GM19395 (cell line): ENCODE results near the gene ZNF668.

ENCODE experiments used
- ATAC-seq: cut with Tn5 transposase; IDR thresholded peaks from one replicate; pipeline ENCODE4 v1.9.1; 2021; ENCODE audit warnings: mild to moderate bottlenecking, moderate library complexity; ENCODE audit not compliant: unreplicated experiment

The ZNF668 gene

DNA sequence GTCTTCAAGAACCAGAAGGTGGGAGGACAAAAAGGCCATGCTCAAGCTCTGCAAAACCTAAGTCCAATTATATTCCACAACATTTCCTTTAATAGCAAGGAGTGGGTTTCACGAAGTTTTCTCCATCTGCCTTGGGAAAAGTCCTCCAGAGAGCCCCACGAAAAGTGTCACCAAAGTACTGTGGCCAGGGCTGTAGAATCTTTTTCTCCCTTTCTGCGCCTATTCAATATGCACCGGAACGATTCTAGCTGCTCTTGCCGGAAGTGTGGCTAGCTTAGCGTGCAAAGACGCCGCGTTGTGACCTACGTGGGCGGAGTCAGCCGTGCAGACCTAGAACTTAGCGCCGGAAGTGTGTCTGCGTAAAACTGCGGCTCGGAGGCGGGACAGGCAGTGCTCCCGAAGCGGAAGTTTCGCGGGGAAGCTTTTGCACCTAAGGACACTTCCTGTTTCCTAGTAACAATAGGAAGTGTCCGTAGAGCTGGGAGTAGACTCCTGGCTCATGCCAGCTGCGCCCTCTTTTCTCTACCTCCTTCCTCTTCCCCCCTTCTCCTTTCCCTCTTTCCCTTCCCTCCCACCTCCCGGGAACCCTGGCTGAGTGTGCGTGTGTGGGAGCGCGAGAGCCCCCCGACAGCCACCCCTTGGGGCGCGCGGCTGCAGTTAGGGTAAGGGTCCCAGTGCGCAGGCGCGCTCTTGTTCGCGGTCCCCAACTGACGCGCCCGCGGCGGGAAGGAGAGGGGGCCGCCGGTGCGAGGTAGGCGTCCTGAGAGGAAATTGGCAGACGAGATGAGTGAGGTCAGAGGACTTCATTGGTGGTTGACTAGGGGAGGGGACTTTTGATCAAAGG is at the start of gene ZNF668, which contains the start of gene ZNF646:
Gene ZNF668, minus strand, starts transcription at position 271 of the 844 bp plus-strand sequence. CDS start 9,781 bp downstream, outside the sequence.
Gene ZNF646, plus strand, starts transcription at position 453 of the 844 bp plus-strand sequence. CDS start 1,903 bp downstream, outside the sequence.
- peak; percentile 72 for ATAC-seq

DNA sequence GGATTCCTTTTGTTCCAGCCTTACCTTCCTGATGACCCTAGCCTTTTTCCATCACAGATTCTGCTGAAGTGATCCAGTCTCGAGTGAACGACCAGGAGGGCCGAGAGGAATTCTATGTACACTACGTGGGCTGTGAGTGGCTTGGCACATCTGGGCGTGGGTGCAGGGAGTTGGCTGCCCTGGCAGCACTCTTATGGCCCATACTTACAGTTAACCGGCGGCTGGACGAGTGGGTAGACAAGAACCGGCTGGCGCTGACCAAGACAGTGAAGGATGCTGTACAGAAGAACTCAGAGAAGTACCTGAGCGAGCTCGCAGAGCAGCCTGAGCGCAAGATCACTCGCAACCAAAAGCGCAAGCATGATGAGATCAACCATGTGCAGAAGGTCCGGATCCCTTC is 46.1 kb upstream of the ZNF668 start:
- ATAC-seq = no peak

DNA sequence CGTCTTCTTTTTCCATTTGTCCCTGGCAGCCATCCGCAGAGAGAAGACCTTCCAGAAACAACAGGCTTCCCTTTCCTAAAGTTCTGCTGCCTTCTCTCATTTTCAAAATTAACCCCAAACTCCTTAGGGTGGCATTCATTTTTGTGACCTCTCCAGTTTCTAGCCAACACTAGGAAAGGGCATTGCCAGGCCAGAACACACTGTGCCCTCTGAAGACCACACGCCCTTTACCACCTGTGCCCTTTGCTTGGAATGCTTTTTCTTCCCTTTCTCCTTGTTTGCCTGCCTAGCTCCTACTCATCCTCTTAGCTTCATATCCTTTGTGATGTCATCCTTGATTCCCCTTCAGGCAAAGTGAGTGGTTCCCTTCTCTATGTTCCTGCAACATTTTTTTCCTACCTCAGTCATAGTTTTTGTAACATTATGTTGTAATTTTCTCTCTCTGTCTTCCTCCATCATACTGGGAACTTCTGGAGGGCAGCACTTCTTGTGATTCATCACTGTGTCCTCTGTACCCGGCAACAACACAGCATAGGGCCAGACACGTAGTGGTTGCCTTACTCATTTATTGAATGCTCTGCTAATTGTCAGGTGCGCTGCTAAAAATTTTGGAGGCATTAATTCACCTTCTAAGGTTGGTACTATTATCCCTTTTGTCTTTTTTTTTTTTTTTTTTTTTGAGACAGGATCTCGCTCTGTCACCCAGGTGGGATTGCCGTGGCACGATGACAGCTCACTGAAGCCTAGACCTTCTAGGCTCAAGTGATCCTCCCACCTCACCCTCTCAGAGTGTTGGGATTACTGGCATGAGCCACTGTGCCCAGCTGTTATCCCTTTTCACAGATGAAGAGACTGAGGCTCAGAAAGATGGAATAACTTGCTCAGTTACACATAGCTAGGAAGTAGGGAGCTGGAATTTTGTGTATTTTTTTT is 44.4 kb upstream of the ZNF668 start:
- ATAC-seq = no peak

DNA sequence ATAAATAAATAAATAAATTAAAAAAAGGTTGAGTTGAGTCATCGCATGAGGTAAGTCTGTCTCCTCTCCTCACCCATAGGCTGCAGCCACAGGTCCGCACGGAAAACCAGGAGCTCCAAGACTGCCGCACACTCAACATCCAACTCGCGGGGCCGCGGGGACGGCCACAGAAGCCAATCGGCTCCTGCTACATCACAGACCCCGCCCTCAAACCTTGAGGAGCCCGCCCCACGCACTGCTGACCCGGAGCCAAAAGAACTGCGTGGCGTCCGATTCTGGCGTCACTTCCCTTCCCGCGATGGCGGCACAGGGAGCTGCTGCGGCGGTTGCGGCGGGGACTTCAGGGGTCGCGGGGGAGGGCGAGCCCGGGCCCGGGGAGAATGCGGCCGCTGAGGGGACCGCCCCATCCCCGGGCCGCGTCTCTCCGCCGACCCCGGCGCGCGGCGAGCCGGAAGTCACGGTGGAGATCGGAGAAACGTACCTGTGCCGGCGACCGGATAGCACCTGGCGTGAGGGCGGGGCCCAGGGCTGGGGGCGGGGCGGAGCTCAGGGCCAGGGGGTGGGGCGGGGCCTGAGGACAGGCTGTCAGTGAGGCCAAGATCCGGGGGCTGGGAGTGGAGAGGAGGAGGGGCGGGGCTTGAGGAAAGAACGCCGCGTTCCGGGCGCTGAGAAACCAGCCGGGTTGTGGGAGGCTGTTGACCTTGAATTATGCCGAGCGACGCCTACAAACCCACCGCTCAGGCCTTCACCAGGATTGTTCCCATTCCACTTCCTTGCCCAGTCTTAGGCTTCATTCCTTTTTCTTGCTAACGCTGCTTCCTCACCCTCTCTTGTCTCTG is 43.6 kb upstream of the ZNF668 start, which contains the start of gene KAT8:
Gene KAT8, plus strand, starts transcription at position 281 of the 839 bp plus-strand sequence. Its CDS starts 18 bp downstream, at position 299.
- ATAC-seq = peak; percentile 91

DNA sequence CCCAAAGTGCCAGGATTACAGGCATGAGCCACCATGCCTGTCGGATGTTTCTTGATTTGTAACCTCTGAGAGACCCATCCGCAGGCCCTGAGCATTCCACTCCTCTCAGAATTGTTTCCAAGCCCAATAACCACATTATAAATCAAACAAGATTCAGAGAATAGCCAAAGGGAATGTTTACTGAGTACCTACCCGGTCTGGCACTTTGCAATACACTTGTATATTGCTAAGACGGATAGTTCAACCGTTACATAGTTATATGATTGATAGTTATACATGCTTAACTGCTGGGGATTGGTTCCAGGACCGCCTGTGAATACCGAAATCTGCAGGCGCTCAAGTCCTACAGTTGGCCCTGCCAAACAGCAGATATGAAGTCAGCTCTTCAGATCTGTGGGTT is 40.4 kb upstream of the ZNF668 start:
- ATAC-seq = no peak

DNA sequence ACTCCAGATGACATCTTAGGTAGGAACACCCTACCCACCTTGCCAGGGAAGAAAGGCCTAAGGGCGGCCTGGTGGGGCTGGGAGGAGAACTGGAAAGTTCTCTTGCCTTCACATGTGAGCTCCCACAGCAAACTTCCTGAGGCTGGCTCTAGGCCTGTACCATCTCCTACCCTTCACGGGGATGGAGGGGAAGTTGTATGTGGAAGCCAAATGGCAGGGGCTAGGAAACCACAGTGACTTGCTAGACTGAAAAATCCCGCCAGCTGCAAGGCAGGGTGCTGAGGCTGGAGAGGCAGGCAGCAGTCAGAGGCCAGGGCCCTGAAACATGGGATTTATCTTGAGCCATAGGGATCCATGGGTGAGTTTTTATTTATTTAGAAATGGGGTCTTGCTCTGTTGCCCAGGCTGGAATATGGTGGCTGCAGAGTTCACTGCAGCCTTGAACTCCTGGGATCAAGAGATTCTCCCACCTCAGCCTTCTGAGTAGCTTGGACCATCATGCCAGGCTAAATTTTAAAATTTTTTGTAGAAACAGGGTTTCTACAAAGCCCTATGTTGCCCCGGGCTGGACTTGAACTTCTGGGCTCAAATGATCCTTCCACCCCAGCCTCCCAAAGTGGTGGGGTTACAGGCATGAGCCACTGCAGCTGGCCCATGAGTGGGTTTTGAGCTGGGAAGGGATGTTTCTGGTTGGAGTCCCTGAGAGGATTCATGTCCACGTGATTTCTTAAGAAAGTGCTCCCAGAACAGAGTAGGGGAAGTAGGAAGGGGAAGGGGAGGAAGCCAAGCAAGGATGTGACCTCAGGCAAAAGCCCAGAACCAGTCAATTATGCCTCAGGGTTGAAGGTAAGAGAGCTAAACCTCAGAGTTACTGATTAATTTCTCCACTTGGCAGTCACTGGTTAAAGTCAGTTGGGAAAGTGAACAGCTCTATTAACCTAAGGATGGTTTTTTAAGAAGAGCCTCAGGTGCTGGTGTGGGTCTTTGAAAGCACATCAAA is 39.4 kb upstream of the ZNF668 start:
- ATAC-seq = no peak

DNA sequence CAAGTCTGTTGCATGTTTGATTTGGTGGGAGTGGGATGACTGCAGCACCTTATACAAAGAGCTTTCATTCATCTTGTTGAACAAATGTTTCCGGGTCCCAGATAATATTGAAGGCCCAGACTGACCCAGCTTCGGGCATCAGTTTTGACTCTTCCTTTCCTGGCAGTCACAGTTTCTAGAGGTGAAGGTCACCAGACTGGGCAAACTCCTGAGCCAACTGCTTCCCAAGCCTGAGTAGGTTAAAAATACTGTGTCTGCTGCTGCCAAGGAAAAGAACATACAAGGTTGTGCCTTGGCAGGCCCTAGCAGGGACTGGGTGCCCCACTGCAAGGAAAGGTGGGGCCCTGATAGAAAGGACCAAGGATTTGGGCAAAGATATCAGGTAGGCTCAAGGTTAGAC is 38.7 kb upstream of the ZNF668 start:
- ATAC-seq = no peak

DNA sequence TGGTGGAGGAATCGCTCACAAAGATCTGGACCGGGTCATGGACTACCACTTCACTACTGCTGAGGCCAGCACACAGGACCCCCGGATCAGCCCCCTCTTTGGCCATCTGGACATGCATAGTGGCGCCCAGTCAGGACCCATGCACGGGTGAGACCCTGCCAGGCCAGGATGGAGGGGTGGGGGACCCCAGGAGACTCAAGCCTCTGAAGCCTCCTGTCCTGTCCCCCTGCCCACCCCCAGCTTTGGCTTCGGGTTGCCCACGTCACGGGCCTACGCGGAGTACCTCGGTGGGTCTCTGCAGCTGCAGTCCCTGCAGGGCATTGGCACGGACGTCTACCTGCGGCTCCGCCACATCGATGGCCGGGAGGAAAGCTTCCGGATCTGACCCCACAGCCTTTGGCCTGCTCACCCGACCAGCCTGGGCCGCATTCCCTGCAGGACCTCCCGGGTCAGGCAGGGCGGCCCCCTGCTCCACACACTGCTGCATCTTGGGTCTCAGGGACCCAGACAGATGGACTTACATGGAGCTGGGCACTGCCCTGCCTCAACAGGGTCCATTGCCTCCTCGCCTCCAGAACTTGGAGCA is 37.9 kb upstream of the ZNF668 start:
- ATAC-seq = no peak

DNA sequence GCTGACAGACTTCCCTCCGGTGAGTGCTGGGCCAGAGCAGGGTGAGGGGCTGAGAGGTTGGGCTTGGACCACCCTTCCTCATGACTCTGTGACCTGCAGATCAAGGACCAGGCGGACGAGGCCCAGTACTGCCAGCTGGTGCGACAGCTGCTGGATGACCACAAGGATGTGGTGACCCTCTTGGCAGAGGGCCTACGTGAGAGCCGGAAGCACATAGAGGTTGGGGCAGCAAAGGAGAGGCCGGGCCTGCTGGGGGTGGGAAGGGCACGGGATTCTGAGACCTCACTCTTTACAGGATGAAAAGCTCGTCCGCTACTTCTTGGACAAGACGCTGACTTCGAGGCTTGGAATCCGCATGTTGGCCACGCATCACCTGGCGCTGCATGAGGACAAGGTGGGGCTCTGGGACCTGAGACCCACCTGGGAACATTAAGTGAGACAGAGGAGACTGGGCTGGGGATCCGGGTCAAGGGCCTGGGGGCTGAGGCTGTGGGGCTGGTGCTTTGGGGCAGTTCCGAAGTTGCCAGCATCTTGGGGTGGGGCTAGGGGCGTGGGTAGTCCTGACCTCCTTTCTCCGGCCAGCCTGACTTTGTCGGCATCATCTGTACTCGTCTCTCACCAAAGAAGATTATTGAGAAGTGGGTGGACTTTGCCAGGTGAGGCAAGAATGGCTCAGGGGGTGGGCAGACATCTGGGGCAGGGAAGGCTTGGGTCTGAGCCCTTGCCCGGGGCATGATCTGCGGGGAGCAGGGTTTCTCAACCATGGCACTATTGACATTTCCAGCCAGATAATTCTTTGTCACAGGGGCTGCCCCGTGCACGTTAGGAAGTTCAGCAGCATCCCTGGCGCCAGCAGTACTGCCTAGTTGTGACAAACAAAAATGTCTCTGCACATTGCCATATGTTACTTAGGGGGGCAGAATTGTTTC is 36.3 kb upstream of the ZNF668 start:
- ATAC-seq = no peak

DNA sequence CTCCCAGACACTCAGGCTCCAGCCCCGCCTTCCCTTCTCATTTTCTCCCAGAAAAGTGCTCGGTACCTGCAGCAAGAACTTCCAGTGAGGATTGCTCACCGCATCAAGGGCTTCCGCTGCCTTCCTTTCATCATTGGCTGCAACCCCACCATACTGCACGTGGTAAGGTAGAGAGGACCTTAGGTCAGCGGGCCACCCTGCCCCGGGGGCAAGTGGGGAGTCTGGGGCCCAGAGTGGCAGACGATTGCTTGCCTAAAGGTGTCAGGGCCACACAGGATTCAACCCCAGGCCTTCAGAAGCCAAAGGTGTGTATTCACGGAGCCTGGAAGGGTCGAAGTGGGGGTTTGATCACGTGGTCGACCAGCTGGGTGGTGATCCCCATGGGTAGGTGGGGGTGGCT is 35.6 kb upstream of the ZNF668 start:
- no peak for ATAC-seq

DNA sequence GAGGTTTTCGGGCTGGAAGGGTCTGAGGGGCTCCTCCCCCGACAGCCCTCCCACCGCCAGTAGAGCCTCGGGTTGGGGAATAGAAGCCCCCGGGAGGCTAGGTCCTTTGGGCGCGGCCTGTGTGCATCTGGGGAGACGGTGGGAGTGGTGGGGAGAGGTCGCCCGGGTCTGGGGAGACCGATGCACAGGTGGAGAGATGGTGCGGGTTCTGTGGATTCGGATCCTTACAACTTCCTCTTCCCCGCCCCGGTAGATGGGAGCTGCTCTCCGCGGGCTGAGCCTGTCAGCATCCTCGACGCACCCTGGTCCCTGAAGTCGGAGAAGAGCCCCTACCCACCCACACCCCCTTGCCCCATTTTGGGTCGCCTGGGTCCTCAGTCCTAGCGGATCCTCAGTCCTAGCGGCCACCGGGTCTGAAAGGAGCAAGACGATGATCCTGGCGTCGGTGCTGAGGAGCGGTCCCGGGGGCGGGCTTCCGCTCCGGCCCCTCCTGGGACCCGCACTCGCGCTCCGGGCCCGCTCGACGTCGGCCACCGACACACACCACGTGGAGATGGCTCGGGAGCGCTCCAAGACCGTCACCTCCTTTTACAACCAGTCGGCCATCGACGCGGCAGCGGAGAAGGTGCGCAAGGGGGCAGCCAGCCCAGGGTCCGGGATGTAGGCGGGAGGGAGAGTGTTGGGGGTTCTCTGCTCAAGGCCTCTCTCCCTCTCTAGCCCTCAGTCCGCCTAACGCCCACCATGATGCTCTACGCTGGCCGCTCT is 34.9 kb upstream of the ZNF668 start:
- no peak for ATAC-seq

DNA sequence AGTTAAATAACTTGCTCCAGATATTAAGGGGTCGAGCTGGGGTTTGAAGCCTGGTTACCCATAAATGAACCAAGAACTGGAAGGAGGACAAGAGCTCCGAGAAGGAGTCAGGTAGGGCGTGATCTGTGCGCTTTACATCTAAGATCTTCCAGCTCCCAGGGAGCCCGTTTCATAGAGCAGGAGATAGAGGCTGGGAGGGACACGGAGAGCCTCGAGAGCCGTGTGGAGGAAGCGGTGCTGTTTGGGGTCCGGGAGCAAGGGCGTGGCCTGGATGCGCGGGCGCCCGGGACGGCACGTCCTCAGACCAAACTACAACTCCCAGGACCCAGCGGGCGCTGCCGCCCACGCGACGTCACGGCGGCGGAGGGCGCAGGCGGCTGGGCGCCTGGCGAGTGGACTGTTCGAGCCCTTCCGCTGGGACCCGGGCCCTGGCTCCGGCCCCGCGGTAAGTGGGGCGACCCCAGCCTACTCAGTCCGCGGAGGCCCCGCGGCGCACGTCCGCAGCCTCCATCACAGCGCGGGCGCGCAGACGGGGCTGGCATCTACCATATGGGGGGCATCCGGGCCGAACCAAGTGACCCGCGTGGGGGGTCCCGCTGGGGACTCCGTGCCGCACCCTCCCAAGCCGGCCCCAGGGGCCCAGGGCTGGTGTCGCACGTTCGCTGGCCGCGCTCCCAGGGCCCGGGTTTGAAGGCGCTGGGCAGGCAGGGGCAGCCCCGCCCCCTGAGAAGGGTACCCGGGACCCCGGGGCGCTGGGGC is 34.2 kb upstream of the ZNF668 start, which contains the start of gene BCKDK:
Gene BCKDK, plus strand, starts transcription at position 352 of the 759 bp plus-strand sequence. CDS start 838 bp downstream, outside the sequence.
- peak; percentile 87 for ATAC-seq

DNA sequence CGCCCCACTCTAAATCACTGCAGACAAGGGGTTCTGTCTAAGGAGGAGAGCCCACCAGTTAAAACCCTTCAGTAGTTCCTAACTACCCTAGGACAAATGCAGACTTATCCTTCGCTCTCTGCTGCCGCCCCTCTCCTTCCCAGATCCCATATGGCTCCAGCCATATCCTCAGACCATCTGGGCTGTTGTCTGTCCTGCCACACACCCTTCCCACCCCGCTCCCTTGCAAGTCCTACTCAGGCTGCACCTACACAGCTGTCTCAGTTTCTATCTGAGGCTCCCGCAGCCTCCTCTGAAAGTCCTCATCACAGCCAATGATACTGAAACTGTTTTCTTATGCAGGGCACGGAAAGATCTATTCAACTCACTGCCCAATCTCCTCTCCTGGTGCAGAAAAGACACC is 33.4 kb upstream of the ZNF668 start:
- ATAC-seq = peak; percentile 76

DNA sequence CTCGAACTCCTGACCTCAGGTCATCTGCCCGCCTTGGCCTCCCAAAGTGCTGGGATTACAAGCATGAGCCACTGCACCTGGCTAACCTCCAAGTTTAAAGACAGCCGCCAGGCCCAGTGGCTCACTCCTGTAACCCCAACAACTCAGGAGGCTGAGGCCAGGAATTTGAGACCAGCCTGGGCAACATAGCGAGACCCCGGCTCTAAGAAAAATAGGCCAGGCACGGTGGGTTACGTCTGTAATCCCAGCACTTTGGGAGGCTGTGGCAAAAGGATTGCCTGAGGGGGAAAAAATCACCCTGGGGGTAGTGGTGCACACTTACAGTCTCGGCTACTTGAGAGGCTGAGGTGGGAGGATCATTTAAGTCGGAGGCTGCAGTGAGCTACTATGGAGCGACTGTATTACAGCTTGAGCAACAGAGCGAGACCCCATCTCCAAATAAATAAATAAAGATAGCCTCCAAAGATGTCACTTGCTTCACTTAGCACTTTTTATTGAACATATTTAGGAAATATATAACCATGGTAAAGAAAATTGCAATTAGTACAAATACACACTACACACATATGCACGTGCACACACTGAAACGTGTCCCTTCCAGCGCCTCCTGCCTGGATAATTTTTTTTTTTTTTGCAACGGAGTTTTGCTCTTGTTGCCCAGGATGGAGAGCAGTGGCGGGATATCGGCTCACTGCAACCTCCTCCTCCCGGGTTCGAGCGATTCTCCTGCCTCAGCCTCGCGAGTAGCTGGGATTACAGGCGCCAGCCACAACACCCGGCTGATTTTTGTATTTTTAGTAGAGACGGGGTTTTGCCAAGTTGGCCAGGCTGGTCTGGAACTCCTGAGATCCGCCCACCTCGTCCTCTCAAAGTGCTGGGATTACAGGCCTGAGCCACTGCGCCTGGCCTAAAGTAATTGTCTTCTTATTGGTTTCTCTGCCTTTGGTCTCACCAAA is 32.7 kb upstream of the ZNF668 start:
- ATAC-seq = no peak

DNA sequence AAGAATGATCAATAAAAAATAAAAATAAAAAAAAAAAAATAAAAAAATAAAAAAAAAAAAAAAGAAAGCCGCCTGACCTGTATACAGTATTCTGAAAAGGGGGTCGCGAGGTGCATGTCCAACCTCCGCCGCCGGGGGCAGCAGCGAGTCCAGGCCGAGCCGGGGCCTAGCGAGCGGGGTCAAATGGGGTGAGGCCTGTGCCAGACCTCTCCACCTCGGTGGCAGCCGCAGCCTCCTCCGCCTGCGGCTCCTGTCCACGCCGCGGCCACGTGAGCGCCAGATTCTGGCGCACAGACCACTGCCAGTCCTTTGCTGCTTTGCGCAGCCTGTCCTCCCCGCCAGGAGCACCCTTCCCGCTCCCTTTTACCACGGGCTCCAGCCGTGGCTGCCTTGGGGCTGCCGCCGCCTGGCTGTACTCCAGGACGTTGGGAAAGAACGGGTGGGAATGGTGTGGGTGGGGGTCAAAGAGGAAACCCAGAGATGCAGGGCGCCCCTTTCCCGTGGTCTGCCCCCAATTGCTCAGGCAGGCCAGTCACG is 31.7 kb upstream of the ZNF668 start:
- no peak for ATAC-seq
